HG02763 (cell line): Measurements from ENCODE around the gene PPME1.

Experiments used
- ATAC-seq: cut with Tn5 transposase; IDR thresholded peaks from one replicate; pipeline ENCODE4 v1.9.1; 2021; ENCODE audit warnings: mild to moderate bottlenecking, moderate library complexity; ENCODE audit not compliant: unreplicated experiment

Gene PPME1

DNA sequence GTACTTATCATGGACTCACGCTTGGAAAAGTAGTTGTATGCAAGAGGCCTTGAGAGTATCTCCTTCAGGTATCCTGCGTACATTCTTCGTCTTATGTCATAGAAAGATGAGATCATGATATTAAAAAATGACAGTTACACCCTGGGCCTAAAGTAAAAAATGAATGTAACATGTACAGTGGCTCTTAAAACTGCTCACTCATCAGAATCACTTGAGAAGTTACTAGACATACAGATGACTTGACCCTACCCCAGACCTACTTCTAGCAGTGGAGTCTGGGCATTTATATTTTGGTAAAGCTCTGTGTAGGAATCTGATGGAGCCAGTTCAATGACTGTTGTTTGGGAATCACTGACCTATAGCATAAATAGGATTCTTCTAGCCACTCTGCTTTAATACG lies 54.5 kb downstream of the PPME1 start:
- ATAC-seq, result no peak

DNA sequence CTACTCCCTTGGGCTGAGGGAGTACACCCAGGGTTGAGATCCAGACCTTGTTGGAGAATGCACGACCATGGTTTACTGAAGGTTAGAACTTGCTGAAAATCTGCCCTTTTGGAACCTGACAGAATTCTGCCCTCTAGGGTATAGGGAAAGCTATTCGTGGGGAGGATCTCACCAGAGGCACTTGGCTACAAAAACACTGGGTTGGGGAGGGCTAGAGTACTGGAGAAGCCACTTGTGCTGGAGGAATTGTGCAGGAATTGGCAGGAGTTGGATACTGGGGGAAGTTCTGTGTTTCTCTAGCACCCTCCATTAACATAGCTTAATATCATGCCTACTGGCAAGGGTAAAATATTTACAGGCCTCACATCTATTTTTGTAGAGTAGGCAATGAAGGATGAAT lies 55.8 kb downstream of the PPME1 start:
- no peak for ATAC-seq

GRCh38 chr11:74232311-74232950 lies 61.3 kb downstream of the PPME1 start:
- no peak for ATAC-seq

DNA sequence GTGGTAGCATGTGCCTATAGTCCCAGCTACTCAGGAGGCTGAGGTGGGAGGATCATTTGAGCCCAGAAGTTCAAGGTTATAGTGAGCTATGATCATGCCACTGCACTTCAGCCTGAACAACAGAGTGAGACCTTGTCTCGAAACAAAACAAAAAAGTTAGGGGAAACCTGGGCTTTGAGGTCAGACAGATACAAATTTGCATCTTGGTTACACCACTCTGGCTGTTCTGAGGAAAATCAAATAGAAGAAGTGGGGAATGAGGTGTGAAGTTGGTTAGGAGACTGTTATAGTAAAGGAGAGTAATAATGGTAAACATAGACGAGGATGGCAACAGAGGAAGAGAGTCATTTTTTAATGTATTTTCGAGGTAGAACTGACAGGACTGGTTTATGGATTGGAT lies 62.6 kb downstream of the PPME1 start:
- ATAC-seq, result no peak

GRCh38 chr11:74235121-74235520 lies 64.0 kb downstream of the PPME1 start:
- no peak for ATAC-seq

DNA sequence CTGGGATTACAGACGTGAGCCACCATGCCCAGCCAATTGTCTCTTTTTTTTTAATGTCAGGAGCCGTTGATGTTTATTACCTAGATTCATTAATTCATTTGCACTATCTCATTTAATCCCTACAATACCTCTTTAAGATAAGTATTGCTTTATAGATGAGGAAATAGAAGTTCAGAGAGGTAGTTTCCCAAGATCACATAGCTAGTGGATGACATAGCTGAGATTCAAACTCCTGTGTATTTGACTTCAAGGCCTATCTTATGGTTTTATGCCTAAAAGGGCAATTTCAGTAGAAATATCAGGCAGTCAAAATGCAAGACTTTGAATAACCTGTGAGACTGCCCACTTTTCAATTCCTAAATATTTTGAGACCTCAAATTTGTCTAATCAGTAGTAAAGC lies 66.5 kb downstream of the PPME1 start:
- no peak for ATAC-seq

GRCh38 chr11:74238243-74238642 lies 67.2 kb downstream of the PPME1 start:
- no peak for ATAC-seq

DNA sequence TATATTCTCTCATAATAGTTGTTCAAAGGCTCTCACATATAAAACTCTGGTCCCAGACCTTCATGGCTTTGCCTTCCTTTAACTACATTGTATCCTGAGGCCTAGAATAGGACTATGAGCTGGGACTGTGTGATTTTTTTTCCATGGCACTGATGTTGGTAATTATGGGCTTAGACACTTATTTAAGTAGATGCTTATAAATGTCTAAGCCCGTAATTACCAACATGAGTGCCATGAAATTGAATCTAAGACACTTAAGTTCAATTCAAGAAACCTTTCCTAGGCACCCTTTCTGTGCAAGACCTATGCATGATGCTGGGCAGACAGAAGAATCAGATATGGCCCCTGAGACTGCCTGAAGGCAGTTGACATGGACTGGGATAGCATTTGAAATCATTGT lies 77.4 kb downstream of the PPME1 start:
- no peak for ATAC-seq

- ATAC-seq, result no peak
These were observed 78.4 kb downstream of the PPME1 start for GRCh38 chr11:74249496-74249895.

DNA sequence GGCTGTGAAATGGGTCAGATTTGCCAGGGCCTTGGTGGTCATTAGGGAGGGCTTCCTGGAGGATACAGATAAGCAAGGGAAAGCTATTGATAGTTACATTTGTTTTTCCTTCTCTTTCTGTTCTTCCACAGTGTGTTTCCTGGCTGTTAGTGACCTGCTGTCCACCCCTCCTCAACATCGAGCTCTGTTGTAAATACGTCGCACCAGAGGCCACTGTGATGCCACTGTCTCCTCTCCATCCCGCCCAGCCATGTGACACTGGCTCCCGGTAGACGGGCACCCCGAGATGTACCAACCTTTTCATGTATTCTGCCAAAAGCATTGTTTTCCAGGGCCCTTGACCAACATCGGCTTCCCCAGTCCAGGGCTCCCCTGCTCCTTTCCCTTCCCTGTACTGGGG lies 82.3 kb downstream of the PPME1 start:
- ATAC-seq, result no peak

DNA sequence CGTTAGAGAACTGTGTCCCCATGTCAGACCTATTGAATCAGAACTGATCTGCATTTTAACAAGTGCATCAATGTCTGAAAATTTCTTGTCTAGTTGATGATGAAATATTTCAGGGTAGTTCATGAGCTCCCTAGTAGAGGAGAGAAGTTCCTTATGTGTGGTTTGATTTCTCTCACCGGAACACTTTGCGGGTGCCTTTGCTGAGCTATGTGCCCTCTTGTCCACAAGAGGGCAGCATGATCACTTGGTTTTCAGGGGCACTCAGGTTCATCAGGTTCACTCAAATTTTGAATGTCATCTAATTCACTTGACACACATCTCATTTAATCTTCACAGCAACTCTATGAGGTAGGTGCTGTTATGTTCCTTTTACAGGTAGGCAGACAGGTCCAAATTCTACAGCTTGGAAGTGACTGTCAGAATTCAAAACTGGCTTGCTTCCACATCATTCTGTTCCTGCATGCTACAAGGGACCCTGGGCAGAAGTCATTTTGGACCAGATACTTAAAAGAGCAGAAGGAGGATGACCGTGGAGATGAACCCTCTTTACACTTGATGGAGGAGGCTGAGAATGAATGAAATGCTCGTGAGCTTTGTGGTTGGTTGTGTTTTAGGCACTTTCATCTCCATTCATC lies 84.8 kb downstream of the PPME1 start:
- no peak for ATAC-seq

GRCh38 chr11:74256378-74257133 lies 85.5 kb downstream of the PPME1 start:
- no peak for ATAC-seq

DNA sequence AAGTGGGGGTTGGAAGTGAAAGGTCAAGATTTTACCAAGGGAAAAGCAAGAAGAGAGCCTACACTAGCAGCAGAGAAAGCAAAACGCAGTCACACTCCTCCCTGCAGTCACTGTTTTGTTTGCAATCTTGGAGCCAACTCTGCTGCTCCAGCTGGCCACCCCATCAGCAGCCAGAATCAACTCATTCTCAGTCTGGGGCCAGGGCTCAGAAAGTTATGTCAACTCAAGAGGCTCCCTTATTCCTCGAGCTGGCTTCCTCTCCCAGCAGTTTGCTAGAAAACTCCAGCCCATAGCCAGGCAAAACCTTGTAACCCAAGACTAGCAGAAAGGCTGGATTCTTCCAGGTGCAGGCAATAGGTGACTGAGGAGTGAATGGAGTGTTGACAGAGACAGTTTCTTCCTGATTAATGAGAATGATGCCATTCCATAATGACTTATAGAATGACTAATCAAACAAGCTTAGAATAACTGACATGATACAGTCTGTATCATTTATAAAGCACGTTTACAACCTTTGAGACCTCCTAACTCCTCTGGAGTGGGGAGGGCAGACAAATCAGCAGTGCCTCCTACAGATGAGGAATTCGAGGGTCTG lies 87.0 kb downstream of the PPME1 start:
- no peak for ATAC-seq

DNA sequence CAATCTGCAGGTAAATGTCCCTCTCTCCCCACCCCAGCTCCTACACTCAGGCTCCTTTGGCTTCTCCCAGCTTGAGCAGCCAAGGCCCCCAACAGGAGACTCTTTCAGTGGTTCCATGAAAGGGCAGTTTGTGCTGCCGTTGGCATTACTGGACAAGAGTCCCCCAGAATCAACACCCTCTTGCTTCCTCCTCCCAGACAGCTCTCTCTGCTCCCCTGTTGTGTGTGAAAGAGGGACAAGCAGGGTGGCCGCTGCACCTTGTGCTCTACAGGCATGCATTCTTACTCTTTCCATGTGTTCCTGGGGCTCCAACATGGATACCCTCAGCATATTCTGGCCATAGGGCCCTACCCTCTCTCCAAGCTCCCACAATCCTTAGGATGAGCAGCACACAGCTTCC lies 91.6 kb downstream of the PPME1 start:
- ATAC-seq, result no peak

GRCh38 chr11:74265256-74265655 lies 94.2 kb downstream of the PPME1 start:
- no peak for ATAC-seq

DNA sequence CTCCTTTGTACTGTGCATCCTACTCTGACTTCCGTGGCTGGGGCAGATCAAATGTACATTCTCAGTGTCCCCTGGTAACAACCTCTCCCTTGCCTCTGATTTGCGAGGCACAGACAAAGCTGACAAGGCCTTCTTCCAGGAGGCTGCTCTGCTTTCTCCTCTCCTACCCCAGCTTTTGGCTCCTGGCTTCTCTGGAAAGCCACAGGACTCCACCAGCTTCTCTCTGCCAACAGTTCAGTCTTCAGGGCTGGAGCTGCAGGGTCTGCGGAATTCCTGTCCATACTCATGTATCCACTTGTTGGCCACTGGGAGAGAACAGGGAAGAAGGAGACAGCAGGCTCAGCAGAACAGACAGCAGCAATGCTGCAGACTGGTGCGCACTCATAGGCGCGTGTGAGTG lies 95.9 kb downstream of the PPME1 start:
- ATAC-seq, result no peak

DNA sequence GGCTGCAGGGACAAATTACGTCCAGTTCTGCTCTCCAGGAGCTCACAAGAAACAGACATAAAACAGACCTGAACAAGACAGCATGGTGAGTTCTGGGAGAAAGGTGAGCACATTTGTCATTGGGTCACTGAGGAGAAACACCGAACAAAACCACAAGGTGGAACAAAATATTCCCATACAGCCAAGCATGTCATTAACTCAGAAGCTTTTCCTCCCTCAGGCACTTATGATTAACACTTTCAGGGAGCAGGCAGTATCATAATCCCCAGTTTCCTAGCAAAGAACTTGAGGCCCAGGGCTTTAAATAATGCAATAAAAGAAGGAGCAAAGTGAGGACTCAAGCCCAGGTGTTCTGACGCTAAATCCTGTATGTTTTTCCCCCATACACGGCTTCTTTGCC lies 97.4 kb downstream of the PPME1 start:
- ATAC-seq, result no peak

GRCh38 chr11:74269161-74269811 lies 98.2 kb downstream of the PPME1 start:
- no peak for ATAC-seq

GRCh38 chr11:74272276-74272675 lies 101.2 kb downstream of the PPME1 start:
- ATAC-seq, result no peak

- ATAC-seq, result no peak
These were observed 105.5 kb downstream of the PPME1 start for GRCh38 chr11:74276581-74276980.

DNA sequence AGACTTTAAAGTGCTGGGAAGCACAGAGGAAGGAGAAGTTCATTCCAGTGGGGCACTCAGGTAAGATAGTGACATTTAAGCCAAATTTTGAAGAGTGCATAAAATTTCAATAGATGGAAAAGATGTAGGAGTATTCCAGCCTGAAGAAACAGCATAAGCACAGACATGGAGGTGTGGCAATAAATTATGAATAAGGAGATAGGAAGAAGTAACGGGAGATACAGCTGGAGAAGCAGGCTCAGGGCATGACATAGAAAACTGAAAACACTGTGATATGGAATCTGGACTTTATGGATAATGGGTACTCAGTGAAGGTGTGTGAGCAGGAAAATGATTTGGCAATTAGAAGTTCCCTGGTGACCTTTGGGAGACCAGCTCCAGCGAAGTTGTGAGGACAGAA lies 107.0 kb downstream of the PPME1 start:
- no peak for ATAC-seq
